ENCODE data around the gene SPEM3. TPM values are rescaled to one million over a fixed set of nuclear protein-coding genes. Genes with fewer than 3 reads are reported as not detected.

The SPEM3 gene
- total RNA-seq, 5 donors from 2014 or later (not counting 1 experiment from before 2014, with no cell fraction given), result not detected

DNA sequence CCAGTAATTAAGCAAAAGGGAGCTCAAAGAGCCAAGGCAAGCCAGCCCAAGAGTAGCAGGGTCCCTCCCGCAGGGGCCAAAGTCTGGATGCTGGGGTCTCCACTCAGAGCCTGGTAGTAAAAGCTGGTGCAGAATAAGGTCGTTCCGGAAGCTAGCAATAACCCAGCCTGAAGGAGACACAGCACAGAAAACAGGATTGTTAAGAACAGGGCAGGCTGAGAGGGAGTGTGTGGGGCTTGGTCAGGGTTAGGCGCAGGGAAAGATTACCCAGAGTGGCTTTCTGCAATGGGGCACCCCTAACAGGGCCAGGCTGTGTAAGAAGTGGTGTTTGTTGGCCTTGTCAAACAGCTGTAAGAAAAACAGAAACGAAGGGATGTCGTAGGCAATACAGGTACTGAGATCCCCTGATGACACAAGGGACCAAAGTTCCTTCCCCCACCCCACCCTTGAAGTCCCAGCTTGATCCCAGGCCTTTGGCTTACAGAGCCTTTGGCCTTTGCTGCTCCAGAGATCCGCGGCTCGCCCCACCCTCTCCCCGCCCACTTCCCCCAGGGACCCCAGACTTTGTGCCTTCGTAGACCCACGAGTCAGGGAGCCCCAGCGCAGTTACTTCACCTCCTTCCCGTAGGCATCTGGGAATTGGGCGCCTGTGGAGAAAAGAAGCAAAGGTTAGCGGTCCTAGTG, 25.5 kb upstream of the SPEM3 start:
- no peak for ATAC-seq (replicated peaks in 1 of 4)
- Histone ChIP-seq H3K27ac (ENCODE audit: low read length) (peak overlapping the region; percentile 84), H3K9me3 (no peaks in the 10 kb centered on the region), H3K4me1 (ENCODE audit: control insufficient read depth in 1 of 2, extremely low read depth in 1 of 2, insufficient read depth in 2 of 2, low read length in 2 of 2) (peaks cover 2 to 26% of the 10 kb centered on the region in 2 experiments), H3K4me3 (ENCODE audit: control insufficient read depth in 1 of 2, extremely low read depth in 1 of 2, low read length in 1 of 2) (peak overlapping the region; percentile 92 to 93), H3K36me3 (ENCODE audit: control insufficient read depth in 2 of 2, extremely low read depth in 1 of 2, insufficient read depth in 1 of 2, low read length in 1 of 2) (no peaks in the 10 kb centered on the region), H3K27me3 (replicated peaks in 1 of 2; ENCODE audit: control insufficient read depth in 2 of 2, extremely low read depth in 1 of 2, insufficient read depth in 2 of 2, low read length in 1 of 2) (peaks cover 0 to 8% of the 10 kb centered on the region in 2 experiments)
- CTCF ChIA-PET, result interaction anchor here in 1 of 2 donors (0.6 kb wide), 1 partner anchor 248 kb away, joined by 3 read pairs; no protein-coding TSS in a partner anchor
- Mint-ChIP-seq H3K27me3 (peaks cover 0 to 1% of the 10 kb centered on the region in 2 donors), H3K36me3 (peaks cover 3% of the 10 kb centered on the region), H3K9me3 (no peaks in the 10 kb centered on the region), H3K4me3 (peak overlapping the region; percentile 90 to 95 (median 94)), H3K4me1 (peaks cover 12 to 21% (median 15%) of the 10 kb centered on the region in 3 donors), H3K27ac (peak overlapping the region; percentile 72 to 96)
- 86% methylated on average over 4 of the region's 16 CpGs for WGBS (ENCODE audit: insufficient coverage)
- DNase-seq, result peak in 13 of 35 experiments; percentile 12 to 46 (median 25)
- POLR2A ChIA-PET, result interaction anchor here (0.5 to 1.0 kb wide), 4 partner anchors 32 to 144 kb away, joined by 3 read pairs; no protein-coding TSS in a partner anchor

DNA sequence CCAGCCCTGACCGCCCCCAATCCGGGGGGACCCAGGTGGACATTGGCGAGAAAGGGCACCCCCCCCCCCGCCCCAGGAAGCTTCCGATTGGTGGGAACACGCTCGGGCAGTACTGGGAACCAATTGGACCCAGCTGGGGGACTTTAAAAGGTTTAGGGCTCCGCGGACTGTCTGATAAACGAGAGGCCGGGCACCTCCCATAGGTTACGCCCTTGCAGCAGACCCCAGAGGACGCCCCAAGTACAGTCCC, 25.0 kb upstream of the SPEM3 start:
- 0% methylated on average over 6 of the region's 13 CpGs for WGBS (ENCODE audit: insufficient coverage)
- H3K27me3 ChIP-seq (replicated peaks in 1 of 2; ENCODE audit: control insufficient read depth in 2 of 2, extremely low read depth in 1 of 2, insufficient read depth in 2 of 2, low read length in 1 of 2), result peaks cover 0 to 8% of the 10 kb centered on the region in 2 experiments
- no peak for ATAC-seq (replicated peaks in 1 of 4)
- Mint-ChIP-seq H3K27me3 (peaks cover 0 to 1% of the 10 kb centered on the region in 2 donors), H3K9me3 (no peaks in the 10 kb centered on the region), H3K4me3 (peak overlapping the region; percentile 90 to 95 (median 94)), H3K4me1 (peaks cover 12 to 21% (median 15%) of the 10 kb centered on the region in 3 donors), H3K27ac (peak overlapping the region; percentile 87 to 96), H3K36me3 (peaks cover 3% of the 10 kb centered on the region)
- peaks cover 2 to 29% of the 10 kb centered on the region in 2 experiments for H3K4me1 ChIP-seq (ENCODE audit: control insufficient read depth in 1 of 2, extremely low read depth in 1 of 2, insufficient read depth in 2 of 2, low read length in 2 of 2)
- peak overlapping the region; percentile 84 for H3K27ac ChIP-seq (ENCODE audit: low read length)
- POLR2A ChIA-PET, result interaction anchor here (0.5 to 1.0 kb wide), 9 partner anchors 9 to 213 kb away, joined by 3 to 8 read pairs (median 4); partner anchors contain the start of genes FXR2 (in 1 of the 2), GPS2 (in 1 of the 2), PLSCR3 (in 1 of the 2) and TMEM102 (in 1 of the 2)
- no peaks in the 10 kb centered on the region for H3K9me3 ChIP-seq
- CTCF ChIA-PET, result interaction anchor here in 1 of 2 donors (0.6 to 1.0 kb wide), 8 partner anchors 10 to 283 kb away, joined by 3 to 21 read pairs (median 4); partner anchors contain the start of genes PLSCR3, SAT2, TMEM102 and TP53
- H3K4me3 ChIP-seq (ENCODE audit: control insufficient read depth in 1 of 2, extremely low read depth in 1 of 2, low read length in 1 of 2), result peak overlapping the region; percentile 92 to 93
- no peak for DNase-seq
- H3K36me3 ChIP-seq (ENCODE audit: control insufficient read depth in 2 of 2, extremely low read depth in 1 of 2, insufficient read depth in 1 of 2, low read length in 1 of 2), result no peaks in the 10 kb centered on the region

DNA sequence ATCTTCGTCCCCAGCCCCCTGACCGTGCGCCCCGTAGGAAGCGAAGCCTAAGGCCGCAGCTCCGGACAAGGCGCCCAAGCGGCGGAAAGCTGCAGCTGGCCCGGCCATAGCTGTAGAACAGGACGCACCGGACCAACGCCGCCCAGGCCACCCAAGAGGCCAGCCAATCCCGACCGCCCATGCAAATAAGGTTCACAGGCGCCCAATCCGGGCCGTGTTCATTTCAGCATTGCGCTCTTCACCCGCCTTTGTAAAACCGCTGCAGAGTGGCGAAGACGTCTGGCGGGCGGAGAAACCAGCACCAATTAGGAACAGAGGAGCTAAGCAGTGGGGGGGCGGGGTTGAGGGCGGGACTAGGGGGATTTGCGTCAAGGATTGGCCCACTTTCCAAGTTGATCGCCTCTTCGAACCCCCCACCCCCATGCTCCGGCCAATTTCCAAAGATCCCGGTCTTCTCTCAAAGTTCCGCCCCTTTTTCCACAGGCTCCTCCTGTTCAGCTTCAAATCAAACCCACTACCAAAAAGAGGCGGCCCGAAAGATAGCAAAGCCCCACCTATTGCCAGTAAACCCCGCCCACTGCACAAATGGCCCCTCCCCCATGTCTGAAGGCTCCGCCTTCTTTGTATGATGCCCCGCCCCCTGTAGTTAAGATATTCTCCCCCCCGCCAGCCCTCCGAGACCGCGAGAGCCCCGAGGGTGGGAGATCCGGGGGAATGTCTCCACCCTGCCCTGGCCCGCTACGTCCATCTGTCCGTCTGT, 24.5 kb upstream of the SPEM3 start, which contains the start of gene TMEM256:
Gene TMEM256 (minus strand): TSS at position 121 of the 760 bp plus-strand sequence. CDS start 13 bp downstream, at position 108.
- CTCF ChIA-PET, result interaction anchor here in 1 of 2 donors (0.6 to 1.0 kb wide), 9 partner anchors 10 to 284 kb away, joined by 3 to 21 read pairs (median 3); partner anchors contain the start of genes PLSCR3, SAT2, TMEM102 and TP53
- POLR2A ChIA-PET, result interaction anchor here (0.5 to 1.0 kb wide), 7 partner anchors 10 to 213 kb away, joined by 3 to 8 read pairs (median 5); partner anchors contain the start of genes FXR2 (in 1 of the 2), GPS2 (in 1 of the 2), PLSCR3 (in 1 of the 2) and TMEM102 (in 1 of the 2)
- peak within 1 kb of the TSS; percentile 90 to 95 (median 94) for H3K4me3 Mint-ChIP-seq

DNA sequence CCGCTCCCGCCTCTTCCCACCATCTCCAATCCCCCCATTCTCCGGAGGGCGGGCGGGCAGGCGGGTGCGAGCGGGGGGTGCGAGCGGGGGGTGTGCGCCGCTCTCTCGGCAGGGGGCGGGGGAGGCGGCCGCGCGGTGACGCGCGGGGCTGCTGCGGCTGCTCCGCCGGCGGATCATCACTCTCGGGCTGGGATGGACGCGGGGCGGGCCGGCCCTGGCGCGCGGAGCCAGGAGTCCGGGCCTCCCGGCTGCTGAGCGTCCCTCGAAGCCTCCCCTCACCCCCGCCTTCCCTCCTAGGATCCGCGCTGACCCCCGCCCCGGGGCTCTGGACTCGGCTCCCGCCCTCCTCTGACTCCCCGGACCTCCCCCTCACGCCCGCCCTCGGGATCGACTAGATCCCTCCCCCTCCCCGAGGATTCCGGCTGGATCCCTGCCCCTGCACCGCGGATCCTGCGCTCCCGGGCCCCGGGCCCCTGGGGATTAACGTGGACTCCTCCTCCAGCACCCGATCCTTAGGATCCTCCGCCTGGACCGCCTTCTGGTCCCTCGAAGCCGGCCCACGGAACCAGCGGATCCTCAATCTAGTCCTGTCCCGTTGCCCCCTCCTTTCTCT, 23.8 kb upstream of the SPEM3 start:
- Mint-ChIP-seq H3K27ac (peak overlapping the region; percentile 87 to 96), H3K27me3 (peaks cover 0 to 1% of the 10 kb centered on the region in 2 donors), H3K9me3 (no peaks in the 10 kb centered on the region), H3K4me1 (peaks cover 14 to 25% (median 15%) of the 10 kb centered on the region in 3 donors), H3K4me3 (peak overlapping the region; percentile 90 to 95 (median 94)), H3K36me3 (peaks cover 3% of the 10 kb centered on the region)
- CTCF ChIA-PET, result interaction anchor here in 1 of 2 donors (0.8 to 1.0 kb wide), 7 partner anchors 11 to 283 kb away, joined by 3 to 21 read pairs (median 3); partner anchors contain the start of genes PLSCR3, SAT2, TMEM102 and TP53
- H3K36me3 ChIP-seq (ENCODE audit: control insufficient read depth in 2 of 2, extremely low read depth in 1 of 2, insufficient read depth in 1 of 2, low read length in 1 of 2), result no peaks in the 10 kb centered on the region
- peaks cover 0 to 8% of the 10 kb centered on the region in 2 experiments for H3K27me3 ChIP-seq (replicated peaks in 1 of 2; ENCODE audit: control insufficient read depth in 2 of 2, extremely low read depth in 1 of 2, insufficient read depth in 2 of 2, low read length in 1 of 2)
- H3K4me1 ChIP-seq (ENCODE audit: control insufficient read depth in 1 of 2, extremely low read depth in 1 of 2, insufficient read depth in 2 of 2, low read length in 2 of 2), result peaks cover 2 to 32% of the 10 kb centered on the region in 2 experiments
- 2% methylated on average over 43 of the region's 65 CpGs for WGBS (ENCODE audit: insufficient coverage)
- DNase-seq (peak in 26 of 35 experiments; percentile 54 to 84 (median 70)), ATAC-seq (replicated peaks in 1 of 4) (peak; percentile 54 to 59 (median 57))
- H3K9me3 ChIP-seq, result no peaks in the 10 kb centered on the region
- H3K4me3 ChIP-seq (ENCODE audit: control insufficient read depth in 1 of 2, extremely low read depth in 1 of 2, low read length in 1 of 2), result peak overlapping the region; percentile 61 to 93
- POLR2A ChIA-PET, result interaction anchor here in 1 of 2 donors (1.0 kb wide), 3 partner anchors 10 to 39 kb away, joined by 5 to 8 read pairs (median 6); partner anchors contain the start of genes PLSCR3 and TMEM102
- no peak overlapping the region for H3K27ac ChIP-seq (ENCODE audit: low read length)

More for the DNA sequence above, 24.5 kb upstream of the SPEM3 start, which contains the start of gene TMEM256:
- Mint-ChIP-seq H3K27me3 (peaks cover 0 to 1% of the 10 kb centered on the region in 2 donors), H3K4me1 (peaks cover 13 to 24% (median 15%) of the 10 kb centered on the region in 3 donors), H3K36me3 (peaks cover 3% of the 10 kb centered on the region), H3K9me3 (no peaks in the 10 kb centered on the region), H3K27ac (peak within 1 kb of the TSS; percentile 87 to 96)
- Histone ChIP-seq H3K4me3 (ENCODE audit: control insufficient read depth in 1 of 2, extremely low read depth in 1 of 2, low read length in 1 of 2) (peak within 1 kb of the TSS; percentile 92 to 93), H3K36me3 (ENCODE audit: control insufficient read depth in 2 of 2, extremely low read depth in 1 of 2, insufficient read depth in 1 of 2, low read length in 1 of 2) (no peaks in the 10 kb centered on the region), H3K27ac (ENCODE audit: low read length) (peak within 1 kb of the TSS; percentile 84), H3K27me3 (replicated peaks in 1 of 2; ENCODE audit: control insufficient read depth in 2 of 2, extremely low read depth in 1 of 2, insufficient read depth in 2 of 2, low read length in 1 of 2) (peaks cover 0 to 8% of the 10 kb centered on the region in 2 experiments), H3K4me1 (ENCODE audit: control insufficient read depth in 1 of 2, extremely low read depth in 1 of 2, insufficient read depth in 2 of 2, low read length in 2 of 2) (peaks cover 2 to 32% of the 10 kb centered on the region in 2 experiments), H3K9me3 (no peaks in the 10 kb centered on the region)
- peak; percentile 87 to 98 (median 94) for DNase-seq
- ATAC-seq (replicated peaks in 1 of 4), result peak; percentile 86 to 91 (median 90)
- WGBS (ENCODE audit: insufficient coverage), result under 1% methylated on average over 34 of the region's 49 CpGs

DNA sequence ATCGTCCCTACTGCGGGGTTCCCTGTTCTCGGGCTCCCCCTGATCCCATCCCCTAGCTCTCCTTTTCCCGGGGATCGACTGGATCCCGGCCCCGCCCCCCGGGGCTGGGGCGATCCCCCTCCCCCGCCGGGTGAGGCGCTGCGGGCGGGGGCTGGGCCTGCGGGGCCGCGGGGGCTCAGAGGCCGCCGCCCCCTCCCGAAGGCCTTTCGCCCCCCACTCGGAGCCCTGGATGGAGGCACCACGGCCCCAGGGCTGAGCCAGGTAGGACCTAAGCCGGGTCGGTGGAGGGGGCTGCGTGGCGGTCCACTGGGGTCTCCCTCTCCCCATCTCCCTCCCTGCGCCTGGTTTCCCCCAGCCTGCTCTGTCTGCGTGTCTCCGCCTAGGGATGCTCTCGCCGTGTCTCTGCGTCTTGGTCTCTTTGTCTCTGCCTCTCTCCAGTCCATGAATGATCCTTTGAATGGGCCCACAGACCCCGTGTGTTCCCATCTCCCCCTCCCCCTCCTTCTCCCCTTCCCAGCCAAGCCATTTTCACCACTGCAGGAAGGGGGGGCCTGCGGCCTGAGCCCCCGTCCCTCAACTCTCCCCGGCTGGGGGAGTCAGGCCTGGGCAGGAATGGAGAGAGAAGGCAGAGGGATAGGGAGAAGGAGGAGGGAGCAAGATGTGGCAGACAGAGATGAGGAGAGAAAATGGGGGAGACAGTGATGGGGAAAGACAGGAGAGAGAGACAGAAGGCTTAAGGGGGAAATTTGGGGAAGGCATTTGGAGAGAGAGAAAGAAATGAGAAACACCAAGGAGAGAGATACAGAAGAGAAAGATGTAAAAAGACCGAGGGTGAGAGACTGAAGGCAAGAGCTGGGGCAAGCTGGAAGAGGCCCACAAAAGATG, 23.1 kb upstream of the SPEM3 start:
- Histone ChIP-seq H3K36me3 (ENCODE audit: control insufficient read depth in 2 of 2, extremely low read depth in 1 of 2, insufficient read depth in 1 of 2, low read length in 1 of 2) (no peaks in the 10 kb centered on the region), H3K9me3 (no peaks in the 10 kb centered on the region), H3K4me3 (ENCODE audit: control insufficient read depth in 1 of 2, extremely low read depth in 1 of 2, low read length in 1 of 2) (peak overlapping the region; percentile 61 to 93), H3K27ac (ENCODE audit: low read length) (no peak overlapping the region), H3K27me3 (replicated peaks in 1 of 2; ENCODE audit: control insufficient read depth in 2 of 2, extremely low read depth in 1 of 2, insufficient read depth in 2 of 2, low read length in 1 of 2) (peaks cover 0 to 8% of the 10 kb centered on the region in 2 experiments), H3K4me1 (ENCODE audit: control insufficient read depth in 1 of 2, extremely low read depth in 1 of 2, insufficient read depth in 2 of 2, low read length in 2 of 2) (peaks cover 2 to 32% of the 10 kb centered on the region in 2 experiments)
- peak overlapping the region; percentile 75 to 90 (median 80) for H3K4me3 Mint-ChIP-seq
- peaks cover 14 to 25% (median 15%) of the 10 kb centered on the region in 3 donors for H3K4me1 Mint-ChIP-seq
- H3K27ac Mint-ChIP-seq, result peak overlapping the region in 1 of 2 donors; percentile 28
- no peaks in the 10 kb centered on the region for H3K9me3 Mint-ChIP-seq
- ChIA-PET POLR2A (no interaction called here), CTCF (no interaction called here)
- peaks cover 3% of the 10 kb centered on the region for H3K36me3 Mint-ChIP-seq
- ATAC-seq (replicated peaks in 1 of 4) (no peak), DNase-seq (no peak)
- H3K27me3 Mint-ChIP-seq, result peaks cover 0 to 1% of the 10 kb centered on the region in 2 donors
- WGBS (ENCODE audit: insufficient coverage), result 52% methylated on average over 23 of the region's 38 CpGs

Measured in T-cell (primary cell).